KMS-11 (cell line): ENCODE measurements around the gene SDC3.

ENCODE experiments used
- H2AFZ ChIP-seq: fragments of 200-600 bp; sonication (generic); 2 replicates; pipeline ENCODE4 v1.6.1; 2016; ENCODE audit warnings: antibody characterized with exemption, mixed run types, low read depth
- H3K27ac ChIP-seq: fragments of 200-600 bp; sonication (generic); 2 replicates; pipeline ENCODE4 v1.6.1; 2016; ENCODE audit warnings: mild to moderate bottlenecking, mixed run types
- H3K27me3 ChIP-seq: fragments of 200-600 bp; sonication (generic); 2 replicates; pipeline ENCODE4 v1.6.1; 2017; ENCODE audit warnings: mild to moderate bottlenecking, low read depth, mixed run types, moderate library complexity; ENCODE audit not compliant: insufficient read depth
- H3K36me3 ChIP-seq: fragments of 200-600 bp; sonication (generic); 2 replicates; pipeline ENCODE4 v1.6.1; 2017; ENCODE audit warnings: mild to moderate bottlenecking, mixed run types; ENCODE audit not compliant: insufficient read depth
- H3K4me1 ChIP-seq: fragments of 200-600 bp; sonication (generic); 2 replicates; pipeline ENCODE4 v1.6.1; 2016; ENCODE audit warnings: mild to moderate bottlenecking, low read depth, mixed run types; ENCODE audit not compliant: poor library complexity, severe bottlenecking
- H3K4me2 ChIP-seq: fragments of 200-600 bp; sonication (generic); 2 replicates; pipeline ENCODE4 v1.7.0; 2016; ENCODE audit warnings: mild to moderate bottlenecking, mixed run types
- H3K4me3 ChIP-seq: fragments of 200-600 bp; sonication (generic); IDR thresholded peaks from 2 replicates; pipeline ENCODE4 v1.6.1; 2017; ENCODE audit warnings: low read depth, low read length, mixed read lengths; ENCODE audit not compliant: insufficient read depth
- H3K79me2 ChIP-seq: fragments of 200-600 bp; sonication (generic); 2 replicates; pipeline ENCODE4 v1.6.1; 2016; ENCODE audit warnings: low read depth, mixed run types; ENCODE audit not compliant: insufficient read depth
- H3K9ac ChIP-seq: fragments of 200-600 bp; sonication (generic); 2 replicates; pipeline ENCODE4 v1.6.1; 2016; ENCODE audit warnings: mild to moderate bottlenecking, mixed run types
- H4K20me1 ChIP-seq: fragments of 200-600 bp; sonication (generic); 2 replicates; pipeline ENCODE4 v1.6.1; 2016; ENCODE audit warnings: mild to moderate bottlenecking, mixed run types; ENCODE audit not compliant: insufficient read depth
- TF ChIP-seq, protein P1 (sequence below): fragments of 200-600 bp; sonication (generic); conservative IDR thresholded peaks from 2 replicates; pipeline ENCODE4 v1.6.1; 2017; ENCODE audit warnings: low read depth, mild to moderate bottlenecking, antibody characterized with exemption, low read length, moderate library complexity, mixed read lengths

The SDC3 gene

DNA sequence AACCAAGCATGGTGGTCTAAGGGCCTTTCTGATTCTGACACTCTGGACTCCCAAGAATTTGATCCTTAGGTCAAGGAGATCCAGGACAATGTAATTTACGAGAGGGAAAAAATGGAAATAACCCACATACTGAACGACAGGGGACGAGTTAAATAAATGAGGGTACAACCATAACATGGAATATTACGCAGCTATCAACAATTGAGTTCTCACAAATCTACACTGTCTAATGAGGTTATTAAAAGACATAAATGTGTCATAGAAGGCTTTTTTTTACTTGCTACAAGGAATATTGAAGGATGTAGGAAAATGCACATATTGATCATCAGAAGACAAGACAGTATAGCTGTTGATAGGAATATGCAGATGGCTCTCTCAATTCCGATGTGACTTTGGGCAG is 23.8 kb downstream of the SDC3 start:
- TF ChIP-seq, protein P1, sequence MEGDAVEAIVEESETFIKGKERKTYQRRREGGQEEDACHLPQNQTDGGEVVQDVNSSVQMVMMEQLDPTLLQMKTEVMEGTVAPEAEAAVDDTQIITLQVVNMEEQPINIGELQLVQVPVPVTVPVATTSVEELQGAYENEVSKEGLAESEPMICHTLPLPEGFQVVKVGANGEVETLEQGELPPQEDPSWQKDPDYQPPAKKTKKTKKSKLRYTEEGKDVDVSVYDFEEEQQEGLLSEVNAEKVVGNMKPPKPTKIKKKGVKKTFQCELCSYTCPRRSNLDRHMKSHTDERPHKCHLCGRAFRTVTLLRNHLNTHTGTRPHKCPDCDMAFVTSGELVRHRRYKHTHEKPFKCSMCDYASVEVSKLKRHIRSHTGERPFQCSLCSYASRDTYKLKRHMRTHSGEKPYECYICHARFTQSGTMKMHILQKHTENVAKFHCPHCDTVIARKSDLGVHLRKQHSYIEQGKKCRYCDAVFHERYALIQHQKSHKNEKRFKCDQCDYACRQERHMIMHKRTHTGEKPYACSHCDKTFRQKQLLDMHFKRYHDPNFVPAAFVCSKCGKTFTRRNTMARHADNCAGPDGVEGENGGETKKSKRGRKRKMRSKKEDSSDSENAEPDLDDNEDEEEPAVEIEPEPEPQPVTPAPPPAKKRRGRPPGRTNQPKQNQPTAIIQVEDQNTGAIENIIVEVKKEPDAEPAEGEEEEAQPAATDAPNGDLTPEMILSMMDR = no peak
- H3K27ac ChIP-seq = no peak overlapping the region
- H4K20me1 ChIP-seq = no peaks in the 10 kb centered on the region
- no peak overlapping the region for H3K4me2 ChIP-seq
- no peak overlapping the region for H3K4me3 ChIP-seq
- no peaks in the 10 kb centered on the region for H3K36me3 ChIP-seq
- H2AFZ ChIP-seq = no peak overlapping the region
- no peak overlapping the region for H3K9ac ChIP-seq
- H3K79me2 ChIP-seq = no peaks in the 10 kb centered on the region
- H3K27me3 ChIP-seq = peaks cover 11% of the 10 kb centered on the region; the same call in 1 of the 2 replicates
- H3K4me1 ChIP-seq = peaks cover 16% of the 10 kb centered on the region

DNA sequence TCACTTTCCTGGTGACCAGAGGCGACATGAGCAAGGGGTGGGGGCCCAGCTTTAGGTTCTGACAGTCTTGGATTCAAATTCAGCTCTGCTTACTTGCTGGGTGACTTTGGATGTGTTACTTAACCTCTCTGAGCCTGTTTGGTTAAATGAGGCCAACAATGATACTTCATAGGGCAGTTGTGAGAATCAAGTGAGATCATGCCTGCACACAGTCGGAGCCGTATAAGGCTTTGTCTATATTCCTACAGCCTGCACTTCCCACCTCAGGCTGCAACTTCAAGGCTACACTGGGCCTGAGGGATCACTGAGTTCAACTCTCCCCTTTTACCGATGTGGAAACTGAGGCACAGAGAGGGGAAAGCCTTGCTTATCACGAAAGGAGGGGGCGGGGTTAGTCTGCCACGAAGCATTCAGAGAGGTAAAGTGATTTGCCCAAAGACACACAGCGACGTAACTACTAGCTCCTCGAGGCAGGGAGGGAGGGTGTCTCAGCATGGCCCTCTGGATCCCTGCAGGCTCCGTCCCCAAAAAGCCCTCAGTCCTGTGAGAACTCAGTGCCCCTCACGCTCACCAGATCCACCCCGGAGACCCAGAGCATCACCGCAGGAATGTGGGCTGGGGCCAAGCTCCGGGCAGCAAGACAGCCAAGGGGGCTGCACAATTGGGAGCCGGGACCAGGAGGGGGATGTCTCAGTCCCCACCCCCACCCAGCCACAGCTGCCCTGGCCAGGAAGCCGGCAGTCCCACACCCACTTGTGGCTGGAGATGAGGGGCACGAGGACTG is 25.0 kb downstream of the SDC3 start:
- H2AFZ ChIP-seq = no peak overlapping the region
- peaks cover 20% of the 10 kb centered on the region; the same call in 1 of the 2 replicates for H3K27me3 ChIP-seq
- no peaks in the 10 kb centered on the region for H3K36me3 ChIP-seq
- no peak overlapping the region for H3K27ac ChIP-seq
- H3K79me2 ChIP-seq = no peaks in the 10 kb centered on the region
- H3K9ac ChIP-seq = no peak overlapping the region
- H3K4me3 ChIP-seq = no peak overlapping the region
- H3K4me1 ChIP-seq = peaks cover 12% of the 10 kb centered on the region
- TF ChIP-seq, protein P1 = no peak
- H4K20me1 ChIP-seq = no peaks in the 10 kb centered on the region
- H3K4me2 ChIP-seq = no peak overlapping the region

DNA sequence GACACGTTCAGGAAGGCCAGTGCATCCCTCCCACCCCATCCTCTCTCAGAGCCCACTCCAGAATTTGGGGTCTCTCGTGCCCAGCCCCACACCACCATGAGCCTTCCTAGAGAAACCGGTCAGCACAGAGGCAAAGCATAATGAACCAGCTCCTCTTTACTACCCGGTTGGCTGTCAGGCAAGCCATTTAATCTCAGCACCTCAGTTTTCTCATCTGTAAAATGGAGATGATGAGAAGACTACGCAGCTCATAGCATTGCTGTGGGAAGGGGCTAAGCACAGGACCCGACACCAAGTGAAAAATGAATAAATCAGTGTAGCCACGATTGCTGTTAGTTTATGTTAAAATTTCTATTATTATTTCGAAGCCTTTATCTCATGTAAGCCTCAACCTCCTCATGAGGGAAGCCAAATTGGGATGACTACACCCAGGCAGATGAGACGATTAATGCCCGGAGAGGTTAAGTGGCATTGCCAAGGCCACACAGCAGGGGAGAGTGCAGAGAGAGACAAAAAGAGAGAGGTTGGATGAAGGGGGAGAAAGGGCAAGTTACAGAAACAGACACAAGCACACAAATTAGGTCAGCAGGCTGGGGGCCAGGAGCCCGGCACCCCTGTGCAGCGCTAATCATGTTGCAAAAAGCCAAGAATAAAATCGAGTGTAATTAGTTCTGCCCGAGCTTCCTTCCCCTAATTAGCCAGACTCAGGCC is 25.7 kb downstream of the SDC3 start:
- H3K4me2 ChIP-seq = no peak overlapping the region
- no peaks in the 10 kb centered on the region for H3K79me2 ChIP-seq
- H4K20me1 ChIP-seq = no peaks in the 10 kb centered on the region
- H2AFZ ChIP-seq = no peak overlapping the region
- no peak overlapping the region for H3K27ac ChIP-seq
- peaks cover 25% of the 10 kb centered on the region; the same call in 1 of the 2 replicates for H3K27me3 ChIP-seq
- H3K9ac ChIP-seq = no peak overlapping the region
- no peaks in the 10 kb centered on the region for H3K36me3 ChIP-seq
- H3K4me1 ChIP-seq = peaks cover 4% of the 10 kb centered on the region
- TF ChIP-seq, protein P1 = no peak
- H3K4me3 ChIP-seq = no peak overlapping the region

DNA sequence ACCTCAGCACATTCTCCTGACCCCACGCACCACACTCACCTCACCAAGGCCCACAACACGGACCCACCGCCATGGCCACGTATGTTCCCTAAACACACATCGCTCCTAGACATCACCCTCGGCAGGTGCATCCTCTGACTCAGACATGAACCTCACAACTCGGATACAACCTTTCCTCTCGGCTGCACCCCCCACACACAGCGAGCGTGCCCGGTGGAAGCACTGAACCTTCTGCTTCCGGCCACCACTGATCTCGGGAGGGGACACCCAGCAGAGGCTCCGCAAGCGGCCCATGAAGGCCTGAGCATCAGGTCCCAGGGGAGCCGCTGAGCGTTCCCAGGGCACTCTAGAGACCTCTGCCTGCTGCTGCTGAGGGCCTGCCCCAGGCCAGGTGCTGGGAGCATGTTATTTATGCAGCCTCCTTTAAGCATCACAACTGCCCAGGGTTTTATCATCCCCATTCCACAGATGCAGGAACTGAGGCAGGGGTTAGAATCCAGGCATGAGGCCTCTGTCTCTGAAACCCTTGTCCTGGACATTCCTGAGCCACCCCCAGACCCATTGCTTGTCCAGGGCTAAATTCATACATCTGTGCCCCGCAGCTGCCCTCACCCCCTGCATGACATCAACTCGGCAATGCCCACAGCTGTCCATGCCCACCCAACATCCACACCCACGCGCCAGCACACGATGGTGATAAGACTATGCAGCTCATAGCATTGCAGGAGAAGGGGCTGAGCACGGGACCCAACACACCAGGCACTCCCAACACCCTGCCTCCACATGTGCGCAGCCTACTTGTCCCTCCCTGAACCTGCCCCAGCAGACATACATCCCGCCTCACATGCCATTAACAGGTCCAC is 27.0 kb downstream of the SDC3 start:
- no peak overlapping the region for H3K27ac ChIP-seq
- H3K79me2 ChIP-seq = no peaks in the 10 kb centered on the region
- no peak overlapping the region for H2AFZ ChIP-seq
- no peak overlapping the region for H3K9ac ChIP-seq
- no peak overlapping the region for H3K4me3 ChIP-seq
- H3K4me2 ChIP-seq = no peak overlapping the region
- H3K4me1 ChIP-seq = no peaks in the 10 kb centered on the region
- H4K20me1 ChIP-seq = no peaks in the 10 kb centered on the region
- peaks cover 34% of the 10 kb centered on the region; the same call in 1 of the 2 replicates for H3K27me3 ChIP-seq
- H3K36me3 ChIP-seq = no peaks in the 10 kb centered on the region
- TF ChIP-seq, protein P1 = no peak
